K562 (cell line): ENCODE data around the gene DPP9. TPM values are rescaled to one million over a fixed set of nuclear protein-coding genes. Genes with fewer than 3 reads are reported as not detected.

Experiments
- ATAC-seq: fragments of 200-7000 bp; cut with Tn5 transposase; 3 replicates; pipeline ENCODE4 v1.9.1; 2020; ENCODE audit warnings: moderate library complexity
- BruUV-seq: library from RNA; stranded (reverse); fragments of 400-500 nt; replicated peaks from 2 replicates; lab custom pipeline; 2021; lab: Mats Ljungman, UMichigan
- CTCF ChIA-PET: fragments of 300-600 bp; formaldehyde crosslinking; extraction: SDS; loops from one replicate; lab custom pipeline; 2021; ENCODE audit warnings: low intra/inter-chr PET ratio; lab: Yijun Ruan, JAX
- POLR2A ChIA-PET: fragments of 300-600, 350-650 bp; sonication (Branson Sonifier 250); formaldehyde crosslinking; extraction: SDS; loops from one replicate; lab custom pipeline; 2021; ENCODE audit warnings: antibody characterized with exemption, inconsistent platforms; lab: Yijun Ruan, JAX
- DNase-seq, 4 experiments: peaks; one replicate each; pipeline versions ENCODE4 v3.0.0 to v3.0.0-alpha.2; 2011 to 2018; ENCODE audit warnings: low spot score in 3 of 4, mixed read lengths in 3 of 4; ENCODE audit errors: extremely low read depth in 1 of 4
- FAIRE-seq: peaks from 2 replicates; lab custom pipeline; 2011; peaks lifted over from hg19 to GRCh38; lab: Jason Lieb, UNC
- H2AFZ ChIP-seq: 2 replicates; pipeline ENCODE4 v1.6.0; 2011; ENCODE audit warnings: low read depth, low read length, control low read depth, inconsistent platforms
- H3K27ac ChIP-seq: fragments of 200-600 bp; 3 replicates; pipeline ENCODE4 v1.8.0; 2011; ENCODE audit warnings: low read depth, mild to moderate bottlenecking, control low read depth, inconsistent platforms, low read length, moderate library complexity, mixed read lengths; ENCODE audit errors: extremely low read depth
- H3K27me3 ChIP-seq, 2 experiments: fragments of 300-600 bp in 1 of 2; 2 replicates in 1 of 2; 3 replicates in 1 of 2; pipeline versions ENCODE4 v1.6.0 to v1.8.0; 2011; ENCODE audit warnings: inconsistent platforms in 2 of 2, low read length in 2 of 2, mild to moderate bottlenecking in 1 of 2, mixed read lengths in 1 of 2, moderate library complexity in 1 of 2; ENCODE audit not compliant: control insufficient read depth in 2 of 2, insufficient read depth in 2 of 2
- H3K36me3 ChIP-seq: fragments of 300-600 bp; 3 replicates; pipeline ENCODE4 v1.8.0; 2011; ENCODE audit warnings: mild to moderate bottlenecking, low read length, inconsistent platforms; ENCODE audit not compliant: control insufficient read depth, insufficient read depth
- H3K4me1 ChIP-seq, 2 experiments: fragments of 200-600 bp in 1 of 2; replicated peaks in 1 of 2; 2 replicates in 1 of 2; 3 replicates in 1 of 2; pipeline versions ENCODE4 v1.5.1 to v1.8.0; 2011; ENCODE audit warnings: inconsistent platforms in 2 of 2, low read length in 2 of 2, mild to moderate bottlenecking in 1 of 2, mixed read lengths in 1 of 2, moderate library complexity in 1 of 2; ENCODE audit not compliant: control insufficient read depth in 2 of 2, insufficient read depth in 2 of 2
- H3K4me2 ChIP-seq: 2 replicates; pipeline ENCODE4 v1.6.1; 2011; ENCODE audit warnings: low read length, control low read depth, inconsistent platforms, mixed read lengths; ENCODE audit not compliant: insufficient read depth
- H3K4me3 ChIP-seq: fragments of 200-600 bp; sonication (generic), shearing (Covaris generic); 2 replicates; pipeline ENCODE4 v1.5.1; 2016; ENCODE audit warnings: control low read depth, inconsistent platforms
- H3K79me2 ChIP-seq: fragments of 200-600 bp; 3 replicates; pipeline ENCODE4 v1.8.0; 2011; ENCODE audit warnings: low read length, inconsistent platforms; ENCODE audit not compliant: control insufficient read depth, insufficient read depth
- H3K9ac ChIP-seq, 2 experiments: 2 replicates each; pipeline versions ENCODE4 v1.6.0 to v1.6.1; 2011; ENCODE audit warnings: low read depth in 2 of 2, low read length in 2 of 2, control low read depth in 1 of 2, inconsistent platforms in 1 of 2, mild to moderate bottlenecking in 1 of 2, mixed read lengths in 1 of 2; ENCODE audit not compliant: insufficient read depth in 1 of 2
- H3K9me1 ChIP-seq: one replicate; pipeline ENCODE4 v1.6.0; 2011; ENCODE audit warnings: inconsistent platforms, mild to moderate bottlenecking, low read length, moderate library complexity; ENCODE audit not compliant: control insufficient read depth, insufficient read depth
- H3K9me3 ChIP-seq: replicated peaks from 2 replicates; pipeline ENCODE4 v1.5.1; 2011; ENCODE audit warnings: low read depth, low read length, inconsistent platforms; ENCODE audit not compliant: control insufficient read depth, insufficient read depth
- H4K20me1 ChIP-seq: replicated peaks from 2 replicates; pipeline ENCODE4 v1.6.1; 2011; ENCODE audit warnings: low read length, inconsistent platforms, mixed read lengths; ENCODE audit not compliant: control insufficient read depth, insufficient read depth
- FUS ChIP-seq: fragments of 200-400 bp; formaldehyde crosslinking; optimal IDR thresholded peaks from 2 replicates; pipeline ENCODE3; 2017; ENCODE audit warnings: low read depth, low read length
- HCFC1 ChIP-seq: IDR thresholded peaks from 2 replicates; pipeline ENCODE4 v1.6.1; 2012; ENCODE audit warnings: low read depth, low read length, improper control_type of control experiment
- HDGF ChIP-seq: fragments of 450-650 bp; IDR thresholded peaks from 2 replicates; pipeline ENCODE4 v1.6.1; 2016
- POLR2G ChIP-seq: fragments of 200-400 bp; formaldehyde crosslinking; IDR thresholded peaks from 2 replicates; pipeline ENCODE4 v1.6.1; 2017; ENCODE audit warnings: low read depth, mild to moderate bottlenecking, antibody characterized with exemption, low read length, moderate library complexity
- ZNF507 ChIP-seq: conservative IDR thresholded peaks from 2 replicates; pipeline ENCODE4 v1.6.1; 2017; ENCODE audit warnings: missing genetic modification characterization, missing compliant biosample characterization
- ZNF696 ChIP-seq: fragments of 250-450 bp; sonication (Bioruptor Pico); conservative IDR thresholded peaks from 2 replicates; pipeline ENCODE4 v1.4.0; 2020; ENCODE audit warnings: mild to moderate bottlenecking, moderate library complexity
- WGBS: fragments of 100-300 bp; shearing (Covaris generic); methylation state at CpG from one replicate; pipeline ENCODE4 v1.1.6; 2016; ENCODE audit warnings: low coverage, mixed read lengths; ENCODE audit not compliant: insufficient coverage; ENCODE audit errors: missing lambda C conversion rate; 5-methylcytosine and 5-hydroxymethylcytosine counted together
- in situ Hi-C: fragments of 300-500 bp; cut with MboI; formaldehyde crosslinking; loops from 4 replicates; pipeline ENCODE4 v1.15.0; 2018; ENCODE audit warnings: inconsistent platforms, mixed read lengths
- intact Hi-C: fragments of 100-400 bp; cut with micrococcal nuclease; formaldehyde crosslinking; loops from 2 replicates; pipeline ENCODE4 v1.14.2; 2022
- polyA plus RNA-seq, 8 experiments: library from polyadenylated mRNA; depleted of rRNA in 4 of 8; stranded (reverse) in 5 of 8; unstranded in 3 of 8; fragments of >200 nt; fragmentation: Nextera tagmentation in 2 of 8; fragmentation: Illumina TruSeq in 1 of 8; extraction: Ambion mirVana in 2 of 8; extraction: Trizol in 1 of 8; gene quantifications; 2 replicates each; pipeline versions ENCODE4 v1.2.1 to v1.2.3, GENCODE V29; 2011 to 2014; ENCODE audit warnings: inconsistent platforms in 1 of 8, missing spikeins in 1 of 8
- total RNA-seq, 7 experiments: library from RNA; depleted of rRNA in 6 of 7; stranded (reverse); fragments of >200 nt in 6 of 7; fragmentation: Illumina TruSeq in 2 of 7; extraction: Trizol in 2 of 7; gene quantifications; 2 replicates each; pipeline versions ENCODE4 v1.2.1 to v1.2.3, GENCODE V29; 2011 to 2021; ENCODE audit warnings: low replicate concordance in 1 of 7
- TF ChIP-seq, protein P1 (sequence below): fragments of 450-650 bp; IDR thresholded peaks from 2 replicates; pipeline ENCODE4 v1.6.1; 2016; ENCODE audit warnings: mild to moderate bottlenecking

DPP9 gene
- total and polyA plus RNA-seq, 9 of the 15 experiments (the other 6 are each of a cell fraction or from before 2014, with no cell fraction given), result 0.90 to 66.7 (median 24.5) TPM

DNA sequence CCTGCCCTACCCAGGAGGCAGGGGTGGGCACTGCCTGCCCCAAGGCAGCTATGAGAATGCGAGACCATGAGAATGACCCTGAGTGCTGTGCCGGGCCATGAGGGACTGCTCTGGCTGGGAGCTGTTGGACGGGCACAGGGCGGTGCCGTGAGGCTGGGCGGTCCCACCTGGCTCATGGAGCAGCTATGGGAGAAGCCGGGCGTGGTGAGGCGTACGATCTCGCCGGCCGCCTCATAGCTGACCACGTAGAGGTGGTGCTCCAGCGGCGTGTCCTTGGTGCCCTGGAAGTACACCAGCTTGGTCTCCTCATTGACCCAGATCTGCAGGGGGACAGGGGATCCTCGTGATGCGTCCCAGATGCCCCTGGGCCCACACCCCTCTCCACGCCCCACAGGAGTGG lies 34.2 kb downstream of the DPP9 start:
- intact Hi-C loops (no loop called here), in situ Hi-C loops (no loop called here)
- peaks cover 85% of the 10 kb centered on the region; the same call in 2 of the 3 replicates for H3K36me3 ChIP-seq
- H3K4me1 ChIP-seq, result peaks cover 0 to 33% of the 10 kb centered on the region in 2 experiments; a peak in 2 of 5 replicates
- no TSS peak for BruUV-seq
- H3K27ac ChIP-seq, result no peak overlapping the region
- H3K9me3 ChIP-seq, result no peaks in the 10 kb centered on the region
- no peak overlapping the region for H3K4me3 ChIP-seq
- H3K79me2 ChIP-seq, result no peaks in the 10 kb centered on the region
- no peak for DNase-seq
- H4K20me1 ChIP-seq, result no peaks in the 10 kb centered on the region
- H3K9me1 ChIP-seq, result peaks cover 2% of the 10 kb centered on the region
- CTCF ChIA-PET, result no interaction called here
- H3K27me3 ChIP-seq, result no peaks in the 10 kb centered on the region
- ATAC-seq, result no peak
- POLR2A ChIA-PET, result interaction anchor here (0.6 to 1.0 kb wide), 3 partner anchors 9 to 267 kb away, joined by 3 to 4 read pairs (median 3); no protein-coding TSS in a partner anchor
- TF ChIP-seq HDGF (no peak), POLR2G (peak; percentile 18; the same call in 1 of the 2 replicates), ZNF696 (CRISPR knock-in tag) (no peak), FUS (no peak), HCFC1 (no peak), ZNF507 (tag) (no peak)
- TF ChIP-seq, protein P1, sequence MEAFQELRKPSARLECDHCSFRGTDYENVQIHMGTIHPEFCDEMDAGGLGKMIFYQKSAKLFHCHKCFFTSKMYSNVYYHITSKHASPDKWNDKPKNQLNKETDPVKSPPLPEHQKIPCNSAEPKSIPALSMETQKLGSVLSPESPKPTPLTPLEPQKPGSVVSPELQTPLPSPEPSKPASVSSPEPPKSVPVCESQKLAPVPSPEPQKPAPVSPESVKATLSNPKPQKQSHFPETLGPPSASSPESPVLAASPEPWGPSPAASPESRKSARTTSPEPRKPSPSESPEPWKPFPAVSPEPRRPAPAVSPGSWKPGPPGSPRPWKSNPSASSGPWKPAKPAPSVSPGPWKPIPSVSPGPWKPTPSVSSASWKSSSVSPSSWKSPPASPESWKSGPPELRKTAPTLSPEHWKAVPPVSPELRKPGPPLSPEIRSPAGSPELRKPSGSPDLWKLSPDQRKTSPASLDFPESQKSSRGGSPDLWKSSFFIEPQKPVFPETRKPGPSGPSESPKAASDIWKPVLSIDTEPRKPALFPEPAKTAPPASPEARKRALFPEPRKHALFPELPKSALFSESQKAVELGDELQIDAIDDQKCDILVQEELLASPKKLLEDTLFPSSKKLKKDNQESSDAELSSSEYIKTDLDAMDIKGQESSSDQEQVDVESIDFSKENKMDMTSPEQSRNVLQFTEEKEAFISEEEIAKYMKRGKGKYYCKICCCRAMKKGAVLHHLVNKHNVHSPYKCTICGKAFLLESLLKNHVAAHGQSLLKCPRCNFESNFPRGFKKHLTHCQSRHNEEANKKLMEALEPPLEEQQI, result no peak
- H3K4me2 ChIP-seq, result no peak overlapping the region
- no peak overlapping the region for H2AFZ ChIP-seq
- no peak for FAIRE-seq
- H3K9ac ChIP-seq, result no peak overlapping the region
- WGBS, result 97% methylated on average over 19 of the region's 19 CpGs
